K562 (cell line): Measurements from ENCODE around the gene SLCO3A1. TPM values are rescaled to one million over a fixed set of nuclear protein-coding genes. Genes with fewer than 3 reads are reported as not detected.

Experiments used
- ATAC-seq: fragments of 200-7000 bp; cut with Tn5 transposase; 3 replicates; pipeline ENCODE4 v1.9.1; 2020; ENCODE audit warnings: moderate library complexity
- BruUV-seq: library from RNA; stranded (reverse); fragments of 400-500 nt; replicated peaks from 2 replicates; lab custom pipeline; 2021; lab: Mats Ljungman, UMichigan
- CTCF ChIA-PET: fragments of 300-600 bp; formaldehyde crosslinking; extraction: SDS; loops from one replicate; lab custom pipeline; 2021; ENCODE audit warnings: low intra/inter-chr PET ratio; lab: Yijun Ruan, JAX
- POLR2A ChIA-PET: fragments of 300-600, 350-650 bp; sonication (Branson Sonifier 250); formaldehyde crosslinking; extraction: SDS; loops from one replicate; lab custom pipeline; 2021; ENCODE audit warnings: antibody characterized with exemption, inconsistent platforms; lab: Yijun Ruan, JAX
- DNase-seq, 4 experiments: peaks; one replicate each; pipeline versions ENCODE4 v3.0.0 to v3.0.0-alpha.2; 2011 to 2018; ENCODE audit warnings: low spot score in 3 of 4, mixed read lengths in 3 of 4; ENCODE audit errors: extremely low read depth in 1 of 4
- FAIRE-seq: peaks from 2 replicates; lab custom pipeline; 2011; peaks lifted over from hg19 to GRCh38; lab: Jason Lieb, UNC
- H2AFZ ChIP-seq: 2 replicates; pipeline ENCODE4 v1.6.0; 2011; ENCODE audit warnings: low read depth, low read length, control low read depth, inconsistent platforms
- H3K27ac ChIP-seq: fragments of 200-600 bp; 3 replicates; pipeline ENCODE4 v1.8.0; 2011; ENCODE audit warnings: low read depth, mild to moderate bottlenecking, control low read depth, inconsistent platforms, low read length, moderate library complexity, mixed read lengths; ENCODE audit errors: extremely low read depth
- H3K27me3 ChIP-seq, 2 experiments: fragments of 300-600 bp in 1 of 2; 2 replicates in 1 of 2; 3 replicates in 1 of 2; pipeline versions ENCODE4 v1.6.0 to v1.8.0; 2011; ENCODE audit warnings: inconsistent platforms in 2 of 2, low read length in 2 of 2, mild to moderate bottlenecking in 1 of 2, mixed read lengths in 1 of 2, moderate library complexity in 1 of 2; ENCODE audit not compliant: control insufficient read depth in 2 of 2, insufficient read depth in 2 of 2
- H3K36me3 ChIP-seq: fragments of 300-600 bp; 3 replicates; pipeline ENCODE4 v1.8.0; 2011; ENCODE audit warnings: mild to moderate bottlenecking, low read length, inconsistent platforms; ENCODE audit not compliant: control insufficient read depth, insufficient read depth
- H3K4me1 ChIP-seq, 2 experiments: fragments of 200-600 bp in 1 of 2; replicated peaks in 1 of 2; 2 replicates in 1 of 2; 3 replicates in 1 of 2; pipeline versions ENCODE4 v1.5.1 to v1.8.0; 2011; ENCODE audit warnings: inconsistent platforms in 2 of 2, low read length in 2 of 2, mild to moderate bottlenecking in 1 of 2, mixed read lengths in 1 of 2, moderate library complexity in 1 of 2; ENCODE audit not compliant: control insufficient read depth in 2 of 2, insufficient read depth in 2 of 2
- H3K4me2 ChIP-seq: 2 replicates; pipeline ENCODE4 v1.6.1; 2011; ENCODE audit warnings: low read length, control low read depth, inconsistent platforms, mixed read lengths; ENCODE audit not compliant: insufficient read depth
- H3K4me3 ChIP-seq: fragments of 200-600 bp; sonication (generic), shearing (Covaris generic); 2 replicates; pipeline ENCODE4 v1.5.1; 2016; ENCODE audit warnings: control low read depth, inconsistent platforms
- H3K79me2 ChIP-seq: fragments of 200-600 bp; 3 replicates; pipeline ENCODE4 v1.8.0; 2011; ENCODE audit warnings: low read length, inconsistent platforms; ENCODE audit not compliant: control insufficient read depth, insufficient read depth
- H3K9ac ChIP-seq, 2 experiments: 2 replicates each; pipeline versions ENCODE4 v1.6.0 to v1.6.1; 2011; ENCODE audit warnings: low read depth in 2 of 2, low read length in 2 of 2, control low read depth in 1 of 2, inconsistent platforms in 1 of 2, mild to moderate bottlenecking in 1 of 2, mixed read lengths in 1 of 2; ENCODE audit not compliant: insufficient read depth in 1 of 2
- H3K9me1 ChIP-seq: one replicate; pipeline ENCODE4 v1.6.0; 2011; ENCODE audit warnings: inconsistent platforms, mild to moderate bottlenecking, low read length, moderate library complexity; ENCODE audit not compliant: control insufficient read depth, insufficient read depth
- H3K9me3 ChIP-seq: replicated peaks from 2 replicates; pipeline ENCODE4 v1.5.1; 2011; ENCODE audit warnings: low read depth, low read length, inconsistent platforms; ENCODE audit not compliant: control insufficient read depth, insufficient read depth
- H4K20me1 ChIP-seq: replicated peaks from 2 replicates; pipeline ENCODE4 v1.6.1; 2011; ENCODE audit warnings: low read length, inconsistent platforms, mixed read lengths; ENCODE audit not compliant: control insufficient read depth, insufficient read depth
- ARHGAP35 ChIP-seq: fragments of 450-650 bp; IDR thresholded peaks from 2 replicates; pipeline ENCODE4 v1.6.1; 2018; ENCODE audit not compliant: partially characterized antibody
- CBX8 ChIP-seq: fragments of 200-600 bp; sonication (generic); IDR thresholded peaks from 2 replicates; pipeline ENCODE4 v1.6.1; 2012; ENCODE audit warnings: borderline replicate concordance, mixed run types, low read depth, mild to moderate bottlenecking, moderate library complexity, mixed read lengths, low read length, control low read depth, inconsistent platforms; ENCODE audit not compliant: poor library complexity, severe bottlenecking; ENCODE audit errors: extremely low read depth
- JUNB ChIP-seq: fragments of 450-650 bp; formaldehyde crosslinking; conservative IDR thresholded peaks from 2 replicates; pipeline ENCODE4 v1.4.0; 2020; ENCODE audit warnings: mild to moderate bottlenecking
- NCOA6 ChIP-seq: fragments of 450-650 bp; IDR thresholded peaks from 2 replicates; pipeline ENCODE4 v1.6.1; 2017; ENCODE audit warnings: mild to moderate bottlenecking
- NFE2L1 ChIP-seq: fragments of 450-650 bp; IDR thresholded peaks from 2 replicates; pipeline ENCODE4 v1.6.1; 2016; ENCODE audit warnings: missing genetic modification characterization, low read depth, mild to moderate bottlenecking, missing compliant biosample characterization, moderate library complexity, borderline replicate concordance
- TGIF2 ChIP-seq: sonication (generic); formaldehyde crosslinking; IDR thresholded peaks from 2 replicates; pipeline ENCODE4 v1.8.1; 2022; ENCODE audit warnings: mild to moderate bottlenecking, missing genetic modification reagents, moderate library complexity
- ZNF197 ChIP-seq: fragments of 200-800 bp; sonication (Bioruptor generic); IDR thresholded peaks from 2 replicates; pipeline ENCODE4 v1.6.1; 2016; ENCODE audit warnings: low read depth, missing genetic modification characterization, missing compliant biosample characterization
- ZNF551 ChIP-seq: fragments of 250-450 bp; sonication (Bioruptor Pico); IDR thresholded peaks from 2 replicates; pipeline ENCODE4 v1.5.0; 2021; ENCODE audit warnings: mild to moderate bottlenecking, moderate library complexity
- WGBS: fragments of 100-300 bp; shearing (Covaris generic); methylation state at CpG from one replicate; pipeline ENCODE4 v1.1.6; 2016; ENCODE audit warnings: low coverage, mixed read lengths; ENCODE audit not compliant: insufficient coverage; ENCODE audit errors: missing lambda C conversion rate; 5-methylcytosine and 5-hydroxymethylcytosine counted together
- in situ Hi-C: fragments of 300-500 bp; cut with MboI; formaldehyde crosslinking; loops from 4 replicates; pipeline ENCODE4 v1.15.0; 2018; ENCODE audit warnings: inconsistent platforms, mixed read lengths
- intact Hi-C: fragments of 100-400 bp; cut with micrococcal nuclease; formaldehyde crosslinking; loops from 2 replicates; pipeline ENCODE4 v1.14.2; 2022
- polyA plus RNA-seq, 8 experiments: library from polyadenylated mRNA; depleted of rRNA in 4 of 8; stranded (reverse) in 5 of 8; unstranded in 3 of 8; fragments of >200 nt; fragmentation: Nextera tagmentation in 2 of 8; fragmentation: Illumina TruSeq in 1 of 8; extraction: Ambion mirVana in 2 of 8; extraction: Trizol in 1 of 8; gene quantifications; 2 replicates each; pipeline versions ENCODE4 v1.2.1 to v1.2.3, GENCODE V29; 2011 to 2014; ENCODE audit warnings: inconsistent platforms in 1 of 8, missing spikeins in 1 of 8
- total RNA-seq, 7 experiments: library from RNA; depleted of rRNA in 6 of 7; stranded (reverse); fragments of >200 nt in 6 of 7; fragmentation: Illumina TruSeq in 2 of 7; extraction: Trizol in 2 of 7; gene quantifications; 2 replicates each; pipeline versions ENCODE4 v1.2.1 to v1.2.3, GENCODE V29; 2011 to 2021; ENCODE audit warnings: low replicate concordance in 1 of 7
- TF ChIP-seq, protein P1 (sequence below): fragments of 250-450 bp; sonication (Bioruptor Pico); IDR thresholded peaks from 2 replicates; pipeline ENCODE4 v1.4.0; 2020; ENCODE audit warnings: borderline replicate concordance
- TF ChIP-seq, protein P2 (sequence below): fragments of 450-650 bp; formaldehyde crosslinking; conservative IDR thresholded peaks from 2 replicates; pipeline ENCODE4 v1.4.0; 2022; ENCODE audit warnings: mild to moderate bottlenecking, missing genetic modification characterization

SLCO3A1 gene
- total and polyA plus RNA-seq, 9 of the 15 experiments (the other 6 are each of a cell fraction or from before 2014, with no cell fraction given) = 0.01 to 0.84 (median 0.06) TPM; not detected in 3

DNA sequence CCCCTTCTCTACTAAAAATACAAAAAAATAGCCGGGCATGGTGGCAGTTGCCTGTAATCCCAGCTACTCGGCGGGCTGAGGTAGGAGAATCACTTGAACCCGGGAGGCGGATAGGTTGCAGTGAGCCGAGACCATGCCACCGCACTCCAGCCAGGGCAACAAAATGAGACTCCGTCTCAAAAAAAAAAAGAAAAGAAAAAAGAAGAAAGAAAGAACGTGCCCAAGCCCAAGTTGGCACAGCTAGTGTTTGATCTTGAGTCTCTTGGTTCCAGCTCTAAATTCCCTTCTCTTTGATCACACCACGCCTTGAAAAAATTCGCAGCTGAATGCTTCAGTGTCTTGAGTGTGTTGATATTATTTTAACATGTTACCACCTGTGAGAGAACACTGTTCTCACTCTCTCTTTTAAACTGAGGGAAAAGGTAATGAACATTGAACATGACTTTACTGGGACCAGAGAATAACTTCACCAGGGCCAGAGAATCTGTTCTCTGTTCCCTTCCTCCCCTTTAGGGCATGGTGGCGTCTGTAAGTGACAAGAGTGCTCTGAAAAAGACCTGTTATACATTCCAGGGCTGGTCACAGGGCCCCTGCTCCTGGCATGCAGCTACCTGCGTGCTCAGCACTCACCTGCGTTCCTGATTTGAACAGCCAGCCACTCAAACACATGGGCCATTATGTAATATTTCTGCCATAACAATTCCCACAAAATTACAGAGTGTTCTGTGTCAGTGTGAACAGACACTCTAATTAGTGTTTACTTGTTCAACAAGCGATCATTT lies 19.0 kb downstream of the SLCO3A1 start (continued):
- TF ChIP-seq, protein P1, sequence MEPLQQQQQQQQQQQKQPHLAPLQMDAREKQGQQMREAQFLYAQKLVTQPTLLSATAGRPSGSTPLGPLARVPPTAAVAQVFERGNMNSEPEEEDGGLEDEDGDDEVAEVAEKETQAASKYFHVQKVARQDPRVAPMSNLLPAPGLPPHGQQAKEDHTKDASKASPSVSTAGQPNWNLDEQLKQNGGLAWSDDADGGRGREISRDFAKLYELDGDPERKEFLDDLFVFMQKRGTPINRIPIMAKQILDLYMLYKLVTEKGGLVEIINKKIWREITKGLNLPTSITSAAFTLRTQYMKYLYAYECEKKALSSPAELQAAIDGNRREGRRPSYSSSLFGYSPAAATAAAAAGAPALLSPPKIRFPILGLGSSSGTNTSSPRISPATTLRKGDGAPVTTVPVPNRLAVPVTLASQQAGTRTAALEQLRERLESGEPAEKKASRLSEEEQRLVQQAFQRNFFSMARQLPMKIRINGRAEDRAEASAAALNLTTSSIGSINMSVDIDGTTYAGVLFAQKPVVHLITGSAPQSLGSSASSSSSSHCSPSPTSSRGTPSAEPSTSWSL (CRISPR knock-in tag) = no peak
- no peak for TF ChIP-seq NFE2L1
- no peak for TF ChIP-seq ZNF551 (CRISPR knock-in tag)

DNA sequence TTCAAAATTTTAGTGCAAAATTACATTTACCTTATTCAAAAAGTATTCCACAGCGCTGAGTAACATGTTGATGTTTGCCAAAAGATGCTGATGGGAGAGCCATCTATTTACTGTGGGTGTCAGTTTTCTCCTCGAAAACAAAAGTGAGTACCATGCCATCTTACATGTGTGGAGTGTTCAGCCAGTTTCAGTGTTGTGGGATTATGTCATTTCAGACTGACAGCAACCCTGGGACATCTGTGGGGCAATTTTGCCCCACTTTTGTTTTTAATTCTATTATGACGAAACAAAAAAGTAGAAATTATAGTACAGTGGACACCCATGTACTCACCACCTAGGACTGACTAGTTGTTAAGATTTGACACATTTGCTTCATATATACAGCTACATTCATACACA lies 19.6 kb downstream of the SLCO3A1 start:
- DNase-seq (no peak), ATAC-seq (no peak), FAIRE-seq (no peak)
- no peaks in the 10 kb centered on the region for H3K9me1 ChIP-seq
- CTCF ChIA-PET = no interaction called here
- POLR2A ChIA-PET = no interaction called here
- H3K27me3 ChIP-seq = peaks cover 0 to 7% of the 10 kb centered on the region in 2 experiments; a peak in 2 of 5 replicates
- no peaks in the 10 kb centered on the region for H3K9me3 ChIP-seq
- no peak overlapping the region for H3K27ac ChIP-seq
- H3K9ac ChIP-seq = no peak overlapping the region
- TF ChIP-seq NCOA6 = no peak
- TF ChIP-seq, protein P2, sequence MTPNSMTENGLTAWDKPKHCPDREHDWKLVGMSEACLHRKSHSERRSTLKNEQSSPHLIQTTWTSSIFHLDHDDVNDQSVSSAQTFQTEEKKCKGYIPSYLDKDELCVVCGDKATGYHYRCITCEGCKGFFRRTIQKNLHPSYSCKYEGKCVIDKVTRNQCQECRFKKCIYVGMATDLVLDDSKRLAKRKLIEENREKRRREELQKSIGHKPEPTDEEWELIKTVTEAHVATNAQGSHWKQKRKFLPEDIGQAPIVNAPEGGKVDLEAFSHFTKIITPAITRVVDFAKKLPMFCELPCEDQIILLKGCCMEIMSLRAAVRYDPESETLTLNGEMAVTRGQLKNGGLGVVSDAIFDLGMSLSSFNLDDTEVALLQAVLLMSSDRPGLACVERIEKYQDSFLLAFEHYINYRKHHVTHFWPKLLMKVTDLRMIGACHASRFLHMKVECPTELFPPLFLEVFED (CRISPR knock-in tag) = no peak
- no peak for TF ChIP-seq ARHGAP35
- no peak for TF ChIP-seq JUNB (CRISPR knock-in tag)
- TF ChIP-seq ZNF197 (CRISPR knock-in tag) = no peak
- TF ChIP-seq CBX8 = no peak
- TF ChIP-seq TGIF2 = no peak
- no peak overlapping the region for H2AFZ ChIP-seq
- no peak overlapping the region for H3K4me3 ChIP-seq
- no peaks in the 10 kb centered on the region for H3K79me2 ChIP-seq
- no peak overlapping the region for H3K4me2 ChIP-seq
- no peaks in the 10 kb centered on the region for H3K4me1 ChIP-seq
- no peaks in the 10 kb centered on the region for H4K20me1 ChIP-seq
- 0% methylated on average over 3 of the region's 3 CpGs for WGBS
- no peaks in the 10 kb centered on the region for H3K36me3 ChIP-seq
- intact Hi-C loops = no loop called here
- in situ Hi-C loops = no loop called here
- BruUV-seq = no TSS peak
